Esophagus (tissue), 2 donors: ENCODE data around the gene IFNLR1. TPM values are rescaled to one million over a fixed set of nuclear protein-coding genes. Genes with fewer than 3 reads are reported as not detected.

Source experiments
- H3K27ac ChIP-seq, 2 donors: one replicate each; pipeline ENCODE4 v1.5.1; 2013; ENCODE audit warnings: low read depth in 2 of 2, mild to moderate bottlenecking in 2 of 2, inconsistent platforms in 1 of 2, low read length in 1 of 2, moderate library complexity in 1 of 2
- H3K27me3 ChIP-seq, 2 donors: one replicate each; pipeline ENCODE4 v1.6.1; 2013; ENCODE audit warnings: low read length in 2 of 2, control low read depth in 1 of 2, mild to moderate bottlenecking in 1 of 2; ENCODE audit not compliant: insufficient read depth in 2 of 2, control insufficient read depth in 1 of 2
- H3K36me3 ChIP-seq, 2 donors: one replicate each; pipeline ENCODE4 v1.6.1; 2013; ENCODE audit warnings: low read length in 1 of 2; ENCODE audit not compliant: control insufficient read depth in 2 of 2, insufficient read depth in 2 of 2
- H3K4me1 ChIP-seq, 2 donors: one replicate each; pipeline ENCODE4 v1.6.1; 2013; ENCODE audit warnings: low read length in 1 of 2; ENCODE audit not compliant: control insufficient read depth in 2 of 2, insufficient read depth in 2 of 2
- H3K4me3 ChIP-seq, 2 donors: one replicate each; pipeline ENCODE4 v1.5.1; 2013; ENCODE audit warnings: low read length in 2 of 2, mild to moderate bottlenecking in 2 of 2, low read depth in 1 of 2, moderate library complexity in 1 of 2
- H3K9me3 ChIP-seq, 2 donors: one replicate each; pipeline ENCODE4 v1.6.1; 2013; ENCODE audit warnings: mild to moderate bottlenecking in 2 of 2, low read depth in 1 of 2, low read length in 1 of 2, moderate library complexity in 1 of 2; ENCODE audit not compliant: control insufficient read depth in 2 of 2, insufficient read depth in 1 of 2
- WGBS, 2 donors: extraction: QIAGEN DNeasy Blood & Tissue Kit; methylation state at CpG; one replicate each; pipeline ENCODE4 v1.1.7; 2013; 5-methylcytosine and 5-hydroxymethylcytosine counted together
- polyA plus RNA-seq, 2 donors: library from polyadenylated mRNA; stranded (reverse); fragments of 200-250 nt; gene quantifications; one replicate each; pipeline ENCODE4 v1.2.3, GENCODE V29; 2013
- donor health status: healthy with polysubstance abuse.
- donor health status: Bipolar disorder and iron deficiency.

Gene IFNLR1
- polyA plus RNA-seq, 2 donors, result 2.2 to 2.9 TPM

DNA sequence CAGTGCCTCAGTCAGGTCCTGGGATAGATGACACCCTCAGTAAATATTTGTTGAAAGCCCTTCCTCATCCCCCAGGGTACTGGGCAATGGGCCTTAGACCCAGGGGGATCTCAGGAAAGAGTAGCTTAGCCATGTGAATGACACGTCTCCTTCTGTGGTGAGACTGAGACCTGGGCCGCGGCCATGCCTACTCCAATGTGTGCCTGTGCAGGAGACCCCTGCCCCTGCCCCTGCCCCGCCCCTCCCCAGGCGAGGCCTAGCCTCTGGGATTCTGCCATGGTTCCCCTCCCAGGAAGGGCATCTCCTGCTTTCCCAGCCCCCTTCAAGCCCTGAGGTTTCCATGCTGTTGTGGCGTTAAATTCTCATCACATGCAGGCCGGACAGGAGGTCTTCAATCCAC is 82.2 kb downstream of the IFNLR1 start:
- H3K9me3 ChIP-seq, result no peaks in the 10 kb centered on the region
- H3K27ac ChIP-seq, result no peak overlapping the region
- no peaks in the 10 kb centered on the region for H3K36me3 ChIP-seq
- H3K27me3 ChIP-seq, result no peaks in the 10 kb centered on the region
- peaks cover 0 to 11% of the 10 kb centered on the region in 2 donors for H3K4me1 ChIP-seq
- WGBS, 2 donors, result 88 to 95% methylated on average over 7 of the region's 7 CpGs
- no peak overlapping the region for H3K4me3 ChIP-seq

Other genes with a start within 250 kb of the IFNLR1 start
- gene PNRC2, start 227.5 kb downstream of the IFNLR1 start, polyA plus RNA-seq, result 10 to 100 TPM; 54.2 to 69.1 TPM
- 10 to 100 TPM; 42.3 to 57.9 TPM for gene SRSF10, start 207.0 kb downstream of the IFNLR1 start, polyA plus RNA-seq
- gene MYOM3, start 75.2 kb downstream of the IFNLR1 start, polyA plus RNA-seq, result under 1 TPM; 0.27 to 0.37 TPM
- gene IL22RA1, start 44.1 kb downstream of the IFNLR1 start, polyA plus RNA-seq, result 10 to 100 TPM; 10.3 to 11.7 TPM
- 100 to 1,000 TPM in 1 of 2 donors, 10 to 100 TPM in 1; 59.0 to 115 TPM for gene GRHL3, start 132.1 kb upstream of the IFNLR1 start, polyA plus RNA-seq
- 1 to 10 TPM; 4.8 to 8.8 TPM for gene STPG1, start 226.5 kb upstream of the IFNLR1 start, polyA plus RNA-seq
- 10 to 100 TPM; 10.3 to 11.3 TPM for gene NIPAL3, start 228.5 kb upstream of the IFNLR1 start, polyA plus RNA-seq